Measurements from ENCODE around the gene GIPC3.

- TF ChIP-seq CTCF (IDR thresholded peaks at IDR 0.05; ENCODE audit: low read depth, low read length) (no peak), EZH2phosphoT487 (IDR thresholded peaks at IDR 0.05; ENCODE audit: low read depth) (no peak)
Measured at GRCh38 chr19:3617463-3617862, 32.2 kb downstream of the GIPC3 start.
